GM18870 (cell line): ENCODE measurements around the gene CASP14.
"Not testable (repeated sequence)": the region's sequence is repeated elsewhere in the genome, so short reads cannot be mapped to it uniquely, and the experiment has no call there.

ENCODE experiments used
- ATAC-seq: cut with Tn5 transposase; IDR thresholded peaks from one replicate; pipeline ENCODE4 v1.9.1; 2021; ENCODE audit warnings: moderate library complexity; ENCODE audit not compliant: unreplicated experiment

The CASP14 gene

GRCh38 chr19:15070386-15070785, 21.1 kb downstream of the CASP14 start:
- not testable (repeated sequence) for ATAC-seq

GRCh38 chr19:15072930-15073647, 23.8 kb downstream of the CASP14 start:
- ATAC-seq, result no peak

GRCh38 chr19:15074371-15074770, 25.1 kb downstream of the CASP14 start:
- ATAC-seq, result no peak

- no peak for ATAC-seq
Observed at GRCh38 chr19:15075806-15076205, 26.5 kb downstream of the CASP14 start.

- not testable (repeated sequence) for ATAC-seq
Observed at GRCh38 chr19:15080002-15080401, 30.7 kb downstream of the CASP14 start.

- ATAC-seq, result no peak
Observed at GRCh38 chr19:15081911-15082310, 32.6 kb downstream of the CASP14 start, which contains the start of gene OR1I1. Gene OR1I1, plus strand, starts transcription at chr19:15082211. Its CDS starts 4,855 bp downstream, at chr19:15087066.

- no peak for ATAC-seq
Observed at GRCh38 chr19:15087182-15087581, 37.9 kb downstream of the CASP14 start.

- ATAC-seq, result no peak
Observed at GRCh38 chr19:15091918-15092753, 42.9 kb downstream of the CASP14 start.

GRCh38 chr19:15093001-15093400, 43.7 kb downstream of the CASP14 start:
- no peak for ATAC-seq

GRCh38 chr19:15096223-15096622, 46.9 kb downstream of the CASP14 start:
- ATAC-seq, result no peak

- ATAC-seq, result not testable (repeated sequence)
Observed at GRCh38 chr19:15097980-15098379, 48.7 kb downstream of the CASP14 start.

GRCh38 chr19:15098460-15098859, 49.2 kb downstream of the CASP14 start:
- no peak for ATAC-seq

- no peak for ATAC-seq
Observed at GRCh38 chr19:15099017-15099582, 49.8 kb downstream of the CASP14 start.

GRCh38 chr19:15101479-15102082, 52.3 kb downstream of the CASP14 start:
- ATAC-seq, result no peak

GRCh38 chr19:15104003-15104402, 54.7 kb downstream of the CASP14 start:
- no peak for ATAC-seq

GRCh38 chr19:15104411-15104810, 55.1 kb downstream of the CASP14 start:
- ATAC-seq, result no peak

- ATAC-seq, result no peak
Observed at GRCh38 chr19:15105044-15105443, 55.8 kb downstream of the CASP14 start.

- no peak for ATAC-seq
Observed at GRCh38 chr19:15107061-15108010, 58.1 kb downstream of the CASP14 start, which contains the start of gene SYDE1. Gene SYDE1, plus strand, starts transcription at chr19:15107401. Its CDS starts 33 bp downstream, at chr19:15107434.
